NCI-H2196 treated with DMSO at 0.1 percent for 48 hours (cell line): ENCODE data around the gene PPM1M.

Source experiments
- DNase-seq: peaks from one replicate; lab custom pipeline; 2025; ENCODE audit not compliant: unreplicated experiment; lab: John Stamatoyannopoulos, UW

The PPM1M gene

DNA sequence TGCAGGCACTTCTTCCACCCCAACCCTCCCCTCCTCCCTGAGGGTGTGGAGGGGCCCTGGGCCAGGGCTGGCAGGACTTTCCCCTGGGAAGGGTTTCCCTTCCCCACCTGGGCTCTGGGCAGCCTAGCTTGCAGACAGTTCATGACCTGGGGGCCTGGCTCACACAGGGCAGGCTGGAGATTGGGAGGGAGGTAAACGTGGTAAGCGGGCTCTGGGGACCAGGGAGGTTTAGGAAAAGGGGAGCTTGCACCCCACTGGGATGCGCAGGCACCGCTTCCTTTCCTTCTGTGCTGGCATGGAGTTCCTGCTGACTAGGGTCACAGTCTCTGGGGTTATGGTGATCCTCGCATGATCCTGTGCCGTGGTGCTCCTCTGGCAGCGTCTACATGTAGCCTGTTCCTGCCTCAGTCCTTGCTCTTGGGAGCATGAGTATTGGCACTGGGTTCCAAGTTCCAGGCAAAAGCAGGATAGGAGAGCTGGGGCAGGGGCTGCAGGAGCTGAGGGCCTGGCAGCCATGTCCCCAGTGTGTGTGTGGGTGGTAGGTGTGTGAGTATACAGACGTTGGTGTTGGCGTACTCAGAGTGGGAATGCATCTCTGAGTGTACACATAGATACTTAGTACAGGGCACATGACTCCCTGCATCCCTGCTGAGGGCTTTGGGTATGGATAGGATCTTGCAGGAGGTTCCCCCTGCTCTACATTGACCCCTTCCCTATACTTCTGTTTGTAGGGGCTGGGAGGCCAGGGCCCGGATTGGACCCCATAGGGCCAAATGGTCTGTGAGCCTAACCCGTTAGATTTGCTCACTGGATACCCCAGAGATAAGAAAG is 49.0 kb downstream of the PPM1M start:
- no peak for DNase-seq

GRCh38 chr3:52295671-52296208 is 50.2 kb downstream of the PPM1M start:
- DNase-seq: no peak

GRCh38 chr3:52297242-52298148 is 51.9 kb downstream of the PPM1M start:
- no peak for DNase-seq

DNA sequence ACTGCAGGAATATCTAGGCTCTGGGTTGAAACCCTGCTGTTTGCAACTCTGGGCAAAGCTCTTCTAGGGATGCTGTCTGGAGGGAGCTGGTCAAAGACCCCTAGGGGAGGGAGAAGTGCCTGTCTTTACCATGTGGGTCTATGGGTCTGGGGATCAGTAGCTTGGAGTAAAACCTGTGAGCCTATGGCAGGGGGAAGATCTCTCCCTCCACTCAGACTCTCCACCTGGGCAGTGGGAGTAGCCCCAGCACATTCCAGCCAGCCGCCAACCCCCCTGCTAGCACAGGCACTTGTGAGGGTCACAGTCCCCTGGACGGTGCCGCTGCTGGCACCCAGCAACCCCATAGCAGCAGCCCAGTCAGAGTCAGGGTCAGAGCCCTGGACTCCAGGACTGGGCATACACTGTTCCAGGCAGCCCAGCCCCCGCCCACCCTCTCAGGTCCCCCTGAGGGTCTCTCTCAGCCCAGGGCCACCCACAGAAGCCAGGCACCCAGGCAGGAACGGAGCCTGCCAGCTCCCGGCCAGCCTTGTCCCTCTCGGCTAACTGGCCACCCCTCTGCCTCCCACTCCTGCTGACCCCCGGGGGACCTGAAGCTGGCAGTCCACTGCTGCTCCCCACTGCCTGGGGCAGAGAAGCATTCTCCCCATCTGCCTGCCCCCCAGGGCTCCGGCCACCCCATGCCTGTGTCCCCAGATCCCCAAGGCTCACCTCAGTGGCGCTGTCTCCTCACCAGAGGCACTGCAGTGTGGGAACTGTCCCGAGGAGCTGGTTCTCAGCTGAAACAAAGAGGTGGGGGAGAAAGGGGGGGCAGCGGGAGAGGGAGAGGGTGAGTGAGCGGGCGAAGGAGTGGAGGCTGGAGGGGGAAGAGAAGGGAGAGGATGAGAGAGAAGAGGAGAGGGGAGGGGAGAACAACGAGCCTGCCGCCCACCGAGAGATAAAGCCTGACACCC is 52.9 kb downstream of the PPM1M start:
- DNase-seq: no peak

GRCh38 chr3:52299247-52299878 is 53.8 kb downstream of the PPM1M start:
- DNase-seq: no peak
